Nucleus accumbens (tissue), 56 donors: ENCODE results near the gene OOSP4A.
"Not testable (repeated sequence)": the region's sequence is repeated elsewhere in the genome, so short reads cannot be mapped to it uniquely, and the experiment has no call there.

Experiments
- DNase-seq, 56 donors: peaks; one replicate each; lab custom pipeline; 2025; lab: John Stamatoyannopoulos, UW

The OOSP4A gene

DNA sequence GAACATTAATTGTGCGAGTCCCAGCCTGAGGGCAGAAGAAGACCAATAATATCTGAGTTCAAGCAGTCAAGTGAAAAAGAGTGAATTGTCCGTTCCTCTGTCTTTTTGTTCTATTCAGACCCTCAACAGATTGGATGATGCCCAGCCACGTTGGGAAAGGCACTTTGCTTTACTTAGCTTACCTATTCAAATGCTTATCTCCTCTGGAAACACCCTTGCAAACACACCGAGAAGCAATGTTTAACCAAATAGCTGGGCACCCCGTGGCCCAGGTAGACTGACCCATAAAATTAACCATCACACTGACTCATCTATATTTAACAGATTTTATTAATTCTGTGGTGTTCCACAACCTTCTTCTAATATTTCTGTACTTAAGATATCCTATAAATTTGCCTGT, 9.3 kb downstream of the OOSP4A start:
- DNase-seq: no peak

DNA sequence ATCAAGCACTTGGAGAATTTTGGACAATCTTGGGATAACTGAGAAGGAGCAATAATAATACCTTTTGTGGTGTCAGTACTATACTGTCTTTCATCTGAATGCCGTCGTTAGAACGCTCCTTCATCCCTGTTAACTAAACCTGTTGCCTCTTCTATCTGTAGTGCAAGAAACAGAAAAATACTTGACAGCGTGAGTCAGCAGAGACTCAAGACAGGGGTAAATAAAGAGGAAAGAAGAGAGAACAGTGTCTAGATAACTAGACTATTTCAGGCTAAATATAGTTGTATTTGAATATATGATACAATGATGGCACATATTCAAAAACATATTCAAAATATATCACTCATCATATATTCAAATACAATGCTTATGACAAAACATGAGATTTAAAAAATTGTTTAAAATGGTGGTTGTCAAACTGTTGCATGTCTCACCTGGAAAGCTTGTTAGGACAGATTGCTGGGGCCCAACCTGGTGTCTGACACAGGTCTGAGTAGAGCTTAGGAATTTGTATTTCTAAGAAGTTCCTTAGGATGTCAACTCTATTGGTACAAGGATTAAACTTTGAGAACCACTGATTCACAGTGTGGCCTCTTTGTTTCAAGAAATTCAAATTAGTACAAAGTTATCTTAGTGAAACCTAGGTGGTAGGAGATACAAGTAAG, 17.4 kb downstream of the OOSP4A start:
- DNase-seq: no peak

DNA sequence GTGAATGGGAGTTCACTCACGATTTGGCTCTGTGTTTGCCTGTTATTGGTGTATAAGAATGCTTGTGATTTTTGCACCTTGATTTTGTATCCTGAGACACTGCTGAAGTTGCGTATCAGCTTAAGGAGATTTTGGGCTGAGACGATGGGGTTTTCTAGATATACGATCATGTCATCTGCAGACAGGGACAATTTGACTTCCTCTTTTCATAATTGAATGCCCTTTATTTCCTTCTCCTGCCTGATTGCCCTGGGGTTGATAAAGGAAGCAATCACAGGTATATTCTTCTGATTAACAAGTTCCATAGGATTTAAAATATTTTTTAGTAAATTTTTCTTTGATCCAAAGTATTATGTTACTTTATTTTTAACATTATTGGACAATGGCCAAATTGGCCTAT, 18.2 kb downstream of the OOSP4A start:
- DNase-seq: not testable (repeated sequence)

DNA sequence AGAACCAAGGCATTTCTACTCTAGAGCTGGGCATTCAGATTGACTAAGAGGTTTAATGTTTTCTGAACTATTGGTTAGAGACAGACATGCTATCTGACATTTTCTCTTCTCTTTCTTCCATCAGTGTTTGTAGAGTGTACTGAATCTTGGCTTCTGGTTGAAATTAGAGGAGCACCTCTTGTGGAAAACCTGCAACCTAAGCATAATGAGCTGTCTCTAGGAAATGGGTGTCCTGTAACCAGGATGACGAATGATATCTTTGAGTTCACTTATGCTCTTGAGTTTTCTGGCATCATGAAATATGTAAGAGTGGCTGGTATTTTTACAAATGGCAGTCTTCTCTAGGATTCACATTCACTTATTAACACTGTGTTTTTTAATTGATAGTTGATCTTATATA, 19.4 kb downstream of the OOSP4A start:
- no peak for DNase-seq

DNA sequence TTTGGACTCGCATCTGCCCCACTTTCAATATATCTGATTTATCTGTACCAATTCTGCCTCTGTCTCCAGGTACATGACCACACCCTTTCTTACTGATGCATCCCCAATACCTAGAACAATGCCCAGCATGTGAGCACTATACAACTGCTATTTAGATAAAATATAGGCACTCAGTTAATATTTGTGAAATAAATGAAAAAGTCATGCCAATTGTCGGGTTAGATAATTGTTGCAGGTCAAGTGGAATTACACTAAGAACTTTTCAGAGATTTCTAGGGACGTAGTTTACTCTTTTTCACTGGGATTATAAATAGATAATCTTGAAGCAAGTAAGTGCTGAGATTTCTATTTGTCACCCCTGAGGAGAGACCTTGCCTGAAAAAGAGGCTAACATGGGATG, 20.5 kb downstream of the OOSP4A start:
- no peak for DNase-seq

DNA sequence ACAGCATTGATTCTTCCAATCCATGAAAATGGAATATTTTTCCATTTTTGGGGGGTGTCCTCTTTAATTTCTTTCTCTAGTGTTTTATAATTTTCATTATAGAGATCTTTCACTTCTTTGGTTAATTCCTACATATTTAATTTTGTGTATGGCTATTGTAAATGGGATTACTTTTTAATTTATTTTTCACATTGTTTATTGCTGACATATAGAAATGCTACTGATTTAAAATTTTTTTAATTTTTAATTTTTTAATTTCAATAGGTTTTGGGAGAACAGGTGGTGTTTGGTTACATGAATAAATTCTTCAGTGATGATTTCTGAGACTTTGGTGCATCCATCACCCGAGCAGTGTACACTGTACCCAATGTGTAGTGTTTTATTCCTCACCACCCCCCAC, 26.6 kb downstream of the OOSP4A start:
- DNase-seq: no peak

DNA sequence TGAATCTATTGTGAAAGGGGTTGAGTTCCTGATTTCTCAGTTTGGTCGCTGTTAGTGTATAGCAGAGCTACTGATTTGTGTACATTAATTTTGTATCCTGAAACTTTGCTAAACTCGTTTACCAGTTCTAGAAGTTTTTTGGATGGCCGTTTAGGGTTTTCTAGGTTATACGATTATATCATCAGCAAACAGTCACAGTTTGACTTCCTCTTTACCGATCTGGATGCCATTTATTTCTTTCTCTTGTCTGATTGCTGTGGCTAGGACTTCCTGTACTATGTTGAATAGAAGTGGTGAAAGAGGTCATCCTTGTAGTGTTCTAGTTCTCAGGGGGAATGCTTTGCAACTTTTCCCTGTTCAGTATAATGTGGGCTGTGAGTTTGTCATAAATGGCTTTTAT, 28.6 kb downstream of the OOSP4A start:
- no peak for DNase-seq

DNA sequence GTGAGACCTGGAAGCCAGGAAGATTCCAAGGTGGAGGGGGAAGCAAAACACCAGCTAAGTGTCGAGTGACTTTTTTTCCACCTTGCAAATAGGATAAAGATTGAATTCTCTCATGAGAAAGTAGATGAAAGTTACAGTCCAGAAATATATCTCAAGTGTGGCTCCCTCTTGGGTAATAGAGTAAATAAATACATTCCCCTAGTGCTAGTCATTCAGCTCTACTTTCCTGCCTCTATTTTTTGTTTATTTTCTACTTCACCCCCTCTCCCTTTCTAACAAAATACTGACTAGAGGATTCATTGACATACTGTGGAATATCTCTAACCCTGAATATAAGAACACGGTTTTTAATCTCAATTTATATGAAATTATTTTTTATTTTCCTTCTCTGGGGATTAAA, 34.0 kb downstream of the OOSP4A start:
- no peak for DNase-seq

DNA sequence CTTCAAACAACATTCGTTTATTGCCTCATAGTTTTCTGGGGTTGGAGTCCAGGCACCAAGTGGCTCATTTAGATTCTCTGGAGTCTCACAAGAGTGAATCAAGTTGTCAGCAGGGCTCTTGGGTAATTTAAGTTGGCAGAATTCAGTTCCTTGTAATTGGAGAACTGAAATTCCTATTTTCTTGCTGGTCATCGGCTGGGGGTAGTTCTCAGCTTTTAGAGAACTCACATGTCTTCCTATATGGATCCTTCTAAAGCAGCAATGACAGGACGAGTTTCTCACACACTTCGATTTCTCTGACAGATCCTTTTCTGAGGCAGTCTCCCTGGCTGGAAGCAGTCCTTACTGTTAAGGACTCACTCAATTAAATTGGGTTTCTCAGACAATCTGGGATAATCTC, 35.9 kb downstream of the OOSP4A start:
- DNase-seq: no peak

DNA sequence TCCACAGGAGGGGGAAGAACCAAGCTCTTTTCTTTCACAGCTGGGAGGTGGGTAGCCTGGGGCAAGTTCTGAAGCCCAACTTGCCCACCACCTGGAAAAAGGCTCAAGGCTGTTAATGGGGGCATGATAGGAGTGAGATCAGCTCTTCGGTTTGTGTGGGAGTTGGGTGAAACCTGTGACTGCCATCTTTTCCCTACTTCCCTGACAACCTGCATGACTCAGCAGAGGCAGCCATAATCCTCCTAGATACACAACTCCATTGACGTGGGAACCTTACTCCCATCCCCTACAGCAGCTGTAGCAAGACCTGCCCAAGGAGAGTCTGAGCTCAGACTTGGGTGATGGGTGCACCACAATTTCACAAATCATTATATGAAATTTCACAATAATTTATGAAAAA, 39.9 kb downstream of the OOSP4A start:
- no peak for DNase-seq

DNA sequence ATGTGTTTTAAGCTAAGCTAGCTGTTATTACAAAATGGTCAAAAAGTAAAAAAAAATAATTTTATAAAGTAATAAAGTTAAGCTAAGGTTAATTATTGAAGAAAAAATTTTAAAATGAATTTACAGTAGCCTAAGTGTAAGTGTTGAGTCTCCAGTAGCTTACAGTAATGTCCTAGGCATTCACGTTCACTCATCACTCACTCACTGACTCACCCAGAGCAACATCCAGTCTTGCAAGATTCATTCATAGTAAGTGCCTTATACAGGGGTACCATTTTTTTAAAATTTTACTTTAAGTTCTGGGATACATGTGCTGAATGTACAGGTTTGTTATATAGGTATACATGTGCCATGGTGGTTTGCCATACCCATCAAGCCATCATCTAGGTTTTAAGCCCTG, 41.5 kb downstream of the OOSP4A start:
- no peak for DNase-seq

DNA sequence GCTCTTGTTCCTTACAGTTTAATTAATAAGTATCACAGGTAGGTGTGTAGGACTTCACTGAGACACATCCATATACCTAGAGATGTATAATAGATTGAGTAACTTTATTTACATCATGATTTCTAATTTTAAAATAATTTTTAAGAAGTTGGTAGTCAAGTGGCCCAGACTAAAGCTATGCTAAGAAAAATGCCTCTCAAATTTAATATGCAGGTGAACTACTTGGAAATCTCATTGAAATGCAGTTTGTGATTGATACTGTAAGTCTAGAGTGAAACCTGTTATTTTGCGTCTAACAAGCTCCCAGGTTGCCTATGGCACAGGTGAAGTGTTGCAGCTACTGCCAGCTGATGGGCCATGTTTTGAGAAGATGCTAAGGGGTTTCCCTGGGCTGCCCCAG, 53.0 kb downstream of the OOSP4A start, which contains the start of gene OOSP4B:
OOSP4B (plus strand) TSS at position 301 of the 400 bp plus-strand sequence.
- no peak for DNase-seq

DNA sequence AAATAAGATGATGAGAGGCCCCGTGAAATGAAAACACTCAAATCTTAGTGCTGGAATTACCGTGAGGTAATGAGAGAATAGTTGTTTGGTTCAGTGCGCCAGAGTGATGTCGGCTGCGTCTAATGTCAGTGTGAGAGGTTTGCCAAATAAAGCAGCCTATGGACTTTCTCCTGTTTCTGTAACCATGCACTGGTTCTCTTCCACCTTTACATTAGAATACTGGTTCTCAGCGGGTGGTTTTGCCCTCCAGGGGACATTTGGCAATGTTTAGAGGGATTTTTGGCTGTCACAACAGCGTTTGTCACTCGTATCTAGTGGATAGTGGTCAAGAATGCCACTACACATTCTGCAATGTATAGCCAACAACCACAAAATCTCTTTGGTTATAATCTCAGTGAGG, 54.2 kb downstream of the OOSP4A start:
- no peak for DNase-seq
